Measurements from ENCODE around the gene ADARB2. TPM values are rescaled to one million over a fixed set of nuclear protein-coding genes. Genes with fewer than 3 reads are reported as not detected.

ADARB2 gene
- total RNA-seq, 1 donor from 2014 or later: 0.08 TPM

- Histone ChIP-seq H3K36me3 (ENCODE audit: control insufficient read depth, insufficient read depth, low read length) (no peaks in the 10 kb centered on the region), H3K27me3 (ENCODE audit: control insufficient read depth, insufficient read depth, low read length) (no peaks in the 10 kb centered on the region), H3K4me3 (ENCODE audit: low read depth, low read length) (no peak overlapping the region)
- no peak for TF ChIP-seq CTCF (IDR thresholded peaks at IDR 0.05; ENCODE audit: insufficient read depth, low read length, poor library complexity, severe bottlenecking)
- DNase-seq (ENCODE audit: low read depth): no peak
These were observed 214.1 kb downstream of the ADARB2 start for GRCh38 chr10:1523221-1523620.

- H3K4me3 ChIP-seq (ENCODE audit: low read depth, low read length): no peak overlapping the region
- H3K36me3 ChIP-seq (ENCODE audit: control insufficient read depth, insufficient read depth, low read length): no peaks in the 10 kb centered on the region
- no peak for DNase-seq (ENCODE audit: low read depth)
- H3K27me3 ChIP-seq (ENCODE audit: control insufficient read depth, insufficient read depth, low read length): no peaks in the 10 kb centered on the region
- TF ChIP-seq CTCF (IDR thresholded peaks at IDR 0.05; ENCODE audit: insufficient read depth, low read length, poor library complexity, severe bottlenecking): no peak
These were observed 215.1 kb downstream of the ADARB2 start for GRCh38 chr10:1522237-1522636.

- no peak for DNase-seq (ENCODE audit: low read depth)
- no peak overlapping the region for H3K4me3 ChIP-seq (ENCODE audit: low read depth, low read length)
- no peak for TF ChIP-seq CTCF (IDR thresholded peaks at IDR 0.05; ENCODE audit: insufficient read depth, low read length, poor library complexity, severe bottlenecking)
- no peaks in the 10 kb centered on the region for H3K27me3 ChIP-seq (ENCODE audit: control insufficient read depth, insufficient read depth, low read length)
- no peaks in the 10 kb centered on the region for H3K36me3 ChIP-seq (ENCODE audit: control insufficient read depth, insufficient read depth, low read length)
These were observed 215.6 kb downstream of the ADARB2 start for GRCh38 chr10:1521741-1522140.

GRCh38 chr10:1520909-1521565, 216.3 kb downstream of the ADARB2 start:
- no peaks in the 10 kb centered on the region for H3K27me3 ChIP-seq (ENCODE audit: control insufficient read depth, insufficient read depth, low read length)
- TF ChIP-seq CTCF (IDR thresholded peaks at IDR 0.05; ENCODE audit: insufficient read depth, low read length, poor library complexity, severe bottlenecking): no peak
- DNase-seq (ENCODE audit: low read depth): no peak
- H3K4me3 ChIP-seq (ENCODE audit: low read depth, low read length): no peak overlapping the region
- no peaks in the 10 kb centered on the region for H3K36me3 ChIP-seq (ENCODE audit: control insufficient read depth, insufficient read depth, low read length)

- DNase-seq (ENCODE audit: low read depth): no peak
These were observed 217.9 kb downstream of the ADARB2 start for GRCh38 chr10:1519391-1519790.

More at GRCh38 chr10:1519391-1519790, 217.9 kb downstream of the ADARB2 start:
- TF ChIP-seq CTCF (IDR thresholded peaks at IDR 0.05; ENCODE audit: insufficient read depth, low read length, poor library complexity, severe bottlenecking): no peak
- H3K36me3 ChIP-seq (ENCODE audit: control insufficient read depth, insufficient read depth, low read length): no peaks in the 10 kb centered on the region
- no peaks in the 10 kb centered on the region for H3K27me3 ChIP-seq (ENCODE audit: control insufficient read depth, insufficient read depth, low read length)
- no peak overlapping the region for H3K4me3 ChIP-seq (ENCODE audit: low read depth, low read length)

Measured in kidney epithelial cell (primary cell).